MM.1S (cell line): ENCODE measurements around the gene DISC1.

Experiments
- CTCF ChIP-seq: fragments of 300-600 bp; sonication (generic); IDR thresholded peaks from 2 replicates; pipeline ENCODE4 v1.5.1; 2016; ENCODE audit warnings: antibody characterized with exemption, low read length, mixed read lengths
- EZH2 ChIP-seq: fragments of 300-600 bp; sonication (generic); optimal IDR thresholded peaks from 2 replicates; pipeline ENCODE3; 2017; ENCODE audit warnings: low read depth, mild to moderate bottlenecking, antibody characterized with exemption, low read length, mixed read lengths

GRCh38 chr1:231748760-231749415, 122.3 kb downstream of the DISC1 start:
- TF ChIP-seq EZH2 (no peak), CTCF (no peak)
